Astrocyte of the cerebellum (primary cell): Measurements from ENCODE around the gene OSBPL1A.
A peak's percentile ranks its signal among the peaks of the same experiment; 100 is the strongest.

ENCODE experiments used
- DNase-seq: peaks from one replicate; pipeline ENCODE4 v3.0.0-alpha.2; 2011; ENCODE audit warnings: low read depth
- H3K4me3 ChIP-seq: 2 replicates; pipeline ENCODE4 v1.5.1; 2011; ENCODE audit warnings: mild to moderate bottlenecking, low read depth, low read length, moderate library complexity
- CTCF ChIP-seq: IDR thresholded peaks from 2 replicates; pipeline ENCODE4 v1.5.1; 2012; ENCODE audit warnings: low read length, low read depth, moderate library complexity, mild to moderate bottlenecking; ENCODE audit errors: missing control alignments
- in situ Hi-C: cut with HindIII; loops from 2 replicates; pipeline ENCODE4 v1.10.0; 2017; ENCODE audit warnings: low sequenced_read_pairs

The OSBPL1A gene

GRCh38 chr18:24397694-24398368 is at the start of gene OSBPL1A:
Gene OSBPL1A, minus strand, starts transcription at chr18:24397824. Its CDS starts 20,291 bp downstream, at chr18:24377533.
- in situ Hi-C loops = no loop called here
- TF ChIP-seq CTCF = no peak
- DNase-seq = peak; percentile 65
- peak within 1 kb of the TSS; percentile 79 for H3K4me3 ChIP-seq

- H3K4me3 ChIP-seq = no peak overlapping the region
- DNase-seq = no peak
- TF ChIP-seq CTCF = peak; percentile 4
- in situ Hi-C loops = no loop called here
Measured at GRCh38 chr18:24446953-24447538, 49.4 kb upstream of the OSBPL1A start.

GRCh38 chr18:24446453-24446852 is 48.8 kb upstream of the OSBPL1A start:
- no peak overlapping the region for H3K4me3 ChIP-seq
- in situ Hi-C loops = no loop called here
- no peak for DNase-seq
- TF ChIP-seq CTCF = no peak

GRCh38 chr18:24443870-24444269 is 46.2 kb upstream of the OSBPL1A start:
- no peak overlapping the region for H3K4me3 ChIP-seq
- in situ Hi-C loops = no loop called here
- TF ChIP-seq CTCF = no peak
- no peak for DNase-seq

GRCh38 chr18:24436939-24437338 is 39.3 kb upstream of the OSBPL1A start:
- DNase-seq = no peak
- in situ Hi-C loops = no loop called here
- TF ChIP-seq CTCF = no peak
- H3K4me3 ChIP-seq = no peak overlapping the region

GRCh38 chr18:24432618-24433017 is 35.0 kb upstream of the OSBPL1A start:
- in situ Hi-C loops = no loop called here
- TF ChIP-seq CTCF = no peak

More at GRCh38 chr18:24432618-24433017, 35.0 kb upstream of the OSBPL1A start:
- no peak overlapping the region for H3K4me3 ChIP-seq
- no peak for DNase-seq
